HG02885 (cell line): ENCODE measurements around the gene SEMA6A.
A peak's percentile ranks its signal among the peaks of the same experiment; 100 is the strongest.
"Not testable (repeated sequence)": the region's sequence is repeated elsewhere in the genome, so short reads cannot be mapped to it uniquely, and the experiment has no call there.

Source experiments
- ATAC-seq: cut with Tn5 transposase; IDR thresholded peaks from one replicate; pipeline ENCODE4 v1.9.1; 2021; ENCODE audit warnings: mild to moderate bottlenecking; ENCODE audit not compliant: unreplicated experiment, poor library complexity

SEMA6A gene

DNA sequence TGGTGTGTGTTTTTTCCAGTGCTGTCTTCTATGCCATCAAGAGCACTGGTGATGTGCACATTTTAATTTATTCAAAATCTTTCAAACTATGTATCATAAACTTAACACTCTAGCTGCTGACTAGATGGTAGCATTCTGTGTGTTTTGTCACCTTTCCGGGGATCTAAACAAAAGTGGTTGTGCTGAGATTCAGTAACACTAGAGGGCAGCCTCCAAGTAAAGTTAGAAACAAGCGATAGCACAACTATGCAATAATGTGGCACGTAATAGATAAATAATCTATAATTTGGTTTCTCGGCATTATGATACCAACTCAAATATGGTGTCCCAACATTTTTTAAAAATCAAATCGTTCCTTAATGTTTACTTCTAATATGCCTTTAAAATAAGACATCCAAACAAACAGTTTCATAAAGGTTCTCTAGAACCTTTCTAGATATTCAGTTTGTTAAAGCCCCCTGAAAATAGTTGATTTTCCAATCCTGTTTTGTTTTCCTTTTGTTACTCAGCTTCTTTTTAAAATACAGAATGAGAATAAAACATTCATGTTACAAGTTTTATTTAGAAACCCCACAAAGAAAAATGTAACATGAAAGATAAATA is 16.9 kb downstream of the SEMA6A start:
- ATAC-seq: peak; percentile 73

DNA sequence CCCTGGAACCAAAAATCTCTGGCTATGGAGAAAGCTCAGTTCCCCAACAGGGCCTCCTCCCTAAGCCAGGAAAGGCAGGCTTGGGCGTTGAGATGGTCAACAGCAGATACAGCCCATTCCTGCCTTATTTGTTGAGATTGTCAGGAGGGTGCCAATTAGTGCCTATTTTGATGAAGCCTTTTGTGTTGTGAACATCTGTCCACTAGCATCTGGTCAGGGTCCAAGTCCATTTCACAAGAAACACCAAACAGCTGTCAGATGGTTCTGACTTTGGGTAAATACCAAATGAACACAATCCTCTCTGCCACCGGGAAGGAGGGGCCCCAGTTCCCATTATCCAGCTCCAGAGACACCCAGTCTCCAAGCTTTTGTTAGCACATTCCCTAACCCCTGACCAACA is 19.9 kb downstream of the SEMA6A start:
- no peak for ATAC-seq

DNA sequence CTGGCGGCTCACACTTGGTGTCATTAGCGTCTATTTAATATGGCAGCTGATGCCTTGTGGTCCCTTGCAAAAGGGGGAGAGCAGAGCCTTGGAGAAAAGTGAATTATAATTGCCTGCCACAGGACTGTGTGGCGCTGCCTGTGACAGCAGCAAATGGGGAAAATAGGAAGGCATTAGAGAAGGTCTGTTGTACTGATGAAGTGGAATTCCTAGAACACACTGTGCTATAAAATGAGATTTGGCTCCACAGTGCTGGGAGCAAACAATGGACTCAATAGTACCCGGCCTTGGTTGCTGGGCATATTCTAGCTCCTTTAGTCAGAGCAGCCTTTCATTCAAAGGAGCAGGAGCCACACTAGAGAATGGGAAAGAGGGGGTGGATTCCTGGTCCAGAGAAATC is 21.3 kb downstream of the SEMA6A start:
- ATAC-seq: no peak

DNA sequence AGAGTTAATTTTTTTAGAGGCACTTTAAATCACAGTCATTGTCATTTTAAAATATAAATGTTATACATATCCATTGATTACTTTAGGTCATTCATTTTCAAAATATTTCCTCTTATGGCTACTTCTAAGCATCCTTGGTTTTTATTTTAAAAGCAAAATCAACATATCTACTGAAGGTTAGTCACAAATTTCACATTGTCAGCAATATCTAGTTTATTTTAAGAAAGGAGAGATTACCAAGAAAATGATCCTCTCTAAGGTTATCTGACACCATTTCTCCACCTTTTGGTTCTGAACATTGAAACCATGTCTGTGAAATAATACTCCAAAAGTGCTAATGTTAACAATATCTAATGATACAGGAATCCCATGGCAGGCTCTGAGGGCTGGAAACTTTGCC is 24.5 kb downstream of the SEMA6A start:
- ATAC-seq: no peak

DNA sequence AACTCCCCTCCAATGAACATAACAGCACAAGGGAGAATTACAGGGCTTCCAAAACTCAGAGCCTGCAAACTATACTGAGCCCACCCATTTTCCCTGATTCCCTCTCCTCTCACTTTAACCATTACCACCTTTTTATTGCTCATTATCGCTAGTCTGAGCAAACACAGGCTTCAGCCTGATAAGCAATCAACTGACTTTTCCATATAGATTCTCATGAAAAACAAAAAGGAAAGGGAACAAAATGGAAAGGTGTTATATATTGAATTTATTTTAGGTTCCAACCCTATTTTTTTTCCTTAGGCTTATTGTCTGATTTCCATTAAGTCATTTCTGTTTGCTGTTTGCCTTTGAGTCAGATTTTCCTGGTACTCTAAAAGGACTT is 27.9 kb downstream of the SEMA6A start:
- ATAC-seq: no peak

DNA sequence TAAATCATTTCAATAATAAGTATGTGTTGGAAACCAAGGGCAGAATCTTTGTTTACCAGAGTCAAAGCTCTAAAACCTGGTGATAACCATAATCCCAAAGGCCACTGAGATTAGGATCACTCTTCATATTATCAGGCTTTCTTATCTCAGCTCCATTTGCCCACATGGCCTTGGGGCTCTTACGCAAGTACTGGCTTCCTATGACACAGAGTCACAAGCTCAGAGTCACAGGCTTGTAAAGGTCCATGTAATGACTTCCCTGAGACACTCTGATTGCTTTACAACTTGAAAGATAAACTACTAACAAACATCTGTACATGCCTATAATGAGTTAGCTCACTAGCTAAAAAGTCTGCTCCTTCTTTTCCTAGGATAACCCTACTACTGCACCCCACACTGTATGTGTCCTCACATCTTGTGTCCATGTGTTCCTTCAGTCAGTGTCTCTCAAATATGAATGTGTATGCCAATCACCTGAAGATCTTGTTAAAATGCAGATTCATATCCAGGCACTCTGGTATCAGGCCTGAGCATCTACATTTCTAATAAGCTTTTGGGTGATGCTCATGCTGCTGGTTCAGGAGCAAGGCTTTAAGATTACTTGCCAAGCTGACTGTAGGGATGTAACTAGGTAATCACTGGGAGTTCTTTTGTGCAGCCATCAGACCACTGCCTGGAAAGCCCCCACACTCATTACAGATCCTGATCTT is 28.4 kb downstream of the SEMA6A start:
- ATAC-seq: no peak

DNA sequence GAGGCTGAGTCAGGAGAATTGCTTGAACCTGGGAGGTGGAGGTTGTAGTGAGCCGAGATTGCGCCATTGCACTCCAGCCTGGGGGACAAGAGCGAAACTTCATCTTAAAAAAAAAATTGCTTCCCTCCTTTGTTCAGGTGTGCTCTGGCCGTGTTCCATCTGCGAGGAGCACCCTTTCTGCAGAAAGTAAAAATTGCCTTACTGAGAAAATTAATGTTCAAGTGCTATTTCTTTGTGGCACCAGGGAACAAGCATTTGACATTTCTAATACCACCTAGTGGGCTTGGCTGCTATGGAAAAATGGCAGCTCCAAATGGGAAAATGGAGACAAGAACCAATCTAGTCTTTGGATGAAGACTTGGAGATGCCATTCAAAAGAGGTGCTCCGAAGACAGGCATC is 29.2 kb downstream of the SEMA6A start:
- not testable (repeated sequence) for ATAC-seq

DNA sequence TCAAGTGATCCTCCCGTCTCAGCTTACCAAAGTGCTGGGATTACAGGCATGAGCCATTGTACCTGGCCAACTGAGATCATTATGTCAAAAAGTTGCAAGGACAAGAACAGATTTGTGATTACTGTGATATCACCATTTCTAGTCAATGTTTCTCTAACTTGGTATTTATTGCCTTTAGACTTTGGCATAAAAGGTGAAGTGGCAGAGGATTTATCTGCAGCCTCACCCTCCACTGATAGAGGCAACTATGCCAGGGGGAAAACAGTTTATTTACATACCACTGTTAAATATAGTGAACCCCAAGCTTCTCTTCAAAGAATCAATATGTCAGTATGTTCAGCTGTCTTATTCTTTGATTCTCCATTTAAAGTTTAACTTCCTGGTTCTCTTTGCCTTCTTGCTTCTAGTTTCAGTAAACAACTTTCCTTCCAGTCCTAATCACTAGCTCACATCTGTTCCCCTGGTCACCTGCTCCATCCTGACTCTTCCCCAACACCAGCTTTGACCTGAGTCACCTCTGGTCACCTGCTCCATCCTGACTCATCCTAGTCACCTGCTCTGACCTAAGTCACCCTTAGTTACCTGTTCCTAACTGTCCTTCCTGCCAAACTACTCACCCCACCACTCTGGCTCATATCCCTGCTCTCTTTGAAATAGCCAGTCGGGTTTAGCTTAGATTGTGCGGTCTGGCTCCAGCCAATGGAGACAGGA is 29.9 kb downstream of the SEMA6A start:
- no peak for ATAC-seq

DNA sequence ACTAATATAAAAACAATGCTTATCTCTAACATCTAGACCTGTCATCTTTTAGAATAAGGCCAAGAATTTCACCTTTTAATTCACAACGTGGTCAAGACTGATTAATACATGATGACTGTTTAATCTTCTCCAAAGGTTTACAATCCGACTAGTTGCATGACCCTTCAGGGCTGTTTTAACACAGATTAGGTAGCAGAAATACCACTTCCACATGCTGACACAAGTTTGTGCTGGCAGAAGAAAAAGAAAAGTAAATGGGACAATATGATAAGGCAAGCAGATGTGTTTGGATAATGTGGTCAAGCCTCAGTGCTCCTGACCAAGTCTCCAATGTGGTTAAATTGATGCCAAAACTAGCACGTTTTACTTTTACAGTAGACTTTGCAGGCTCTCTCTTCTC is 31.1 kb downstream of the SEMA6A start:
- no peak for ATAC-seq

DNA sequence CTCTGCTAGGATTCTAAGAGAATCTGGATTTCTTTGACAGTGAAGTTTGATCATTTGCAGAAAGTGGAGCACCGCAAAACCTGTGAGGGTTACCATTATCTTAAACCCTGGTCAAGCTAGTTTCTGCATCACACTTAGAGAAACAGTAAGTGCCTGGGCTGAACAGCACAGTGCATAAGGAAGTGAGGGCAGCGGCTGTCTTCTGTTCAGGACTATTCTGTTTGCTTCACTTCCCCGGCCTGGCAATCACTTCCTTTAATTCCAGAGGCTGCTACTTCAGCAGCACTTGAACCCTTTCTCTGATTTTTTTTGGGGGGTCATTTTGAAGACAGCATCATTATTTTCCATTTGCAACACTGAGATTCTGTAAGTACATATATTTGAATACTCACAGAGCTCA is 32.0 kb downstream of the SEMA6A start:
- ATAC-seq: no peak

DNA sequence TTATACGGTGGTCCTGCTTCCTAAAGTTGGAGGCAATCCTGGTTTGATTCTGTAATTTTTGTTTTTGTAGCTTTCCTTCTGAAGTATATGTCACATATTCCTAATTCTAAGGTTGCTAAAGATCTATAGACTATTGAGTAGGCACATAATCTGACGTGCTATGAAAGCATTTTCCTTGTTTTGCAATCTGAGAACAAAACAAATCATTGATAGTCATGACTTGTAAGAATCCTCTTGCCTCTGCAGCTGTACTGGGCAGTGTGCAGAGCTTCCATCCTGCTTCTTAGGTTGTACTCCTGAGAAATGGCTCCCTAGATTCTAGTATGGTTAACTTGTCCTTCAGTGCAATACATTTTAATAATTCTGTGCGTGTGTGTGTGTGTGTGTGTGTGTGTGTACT is 35.4 kb downstream of the SEMA6A start:
- ATAC-seq: no peak

DNA sequence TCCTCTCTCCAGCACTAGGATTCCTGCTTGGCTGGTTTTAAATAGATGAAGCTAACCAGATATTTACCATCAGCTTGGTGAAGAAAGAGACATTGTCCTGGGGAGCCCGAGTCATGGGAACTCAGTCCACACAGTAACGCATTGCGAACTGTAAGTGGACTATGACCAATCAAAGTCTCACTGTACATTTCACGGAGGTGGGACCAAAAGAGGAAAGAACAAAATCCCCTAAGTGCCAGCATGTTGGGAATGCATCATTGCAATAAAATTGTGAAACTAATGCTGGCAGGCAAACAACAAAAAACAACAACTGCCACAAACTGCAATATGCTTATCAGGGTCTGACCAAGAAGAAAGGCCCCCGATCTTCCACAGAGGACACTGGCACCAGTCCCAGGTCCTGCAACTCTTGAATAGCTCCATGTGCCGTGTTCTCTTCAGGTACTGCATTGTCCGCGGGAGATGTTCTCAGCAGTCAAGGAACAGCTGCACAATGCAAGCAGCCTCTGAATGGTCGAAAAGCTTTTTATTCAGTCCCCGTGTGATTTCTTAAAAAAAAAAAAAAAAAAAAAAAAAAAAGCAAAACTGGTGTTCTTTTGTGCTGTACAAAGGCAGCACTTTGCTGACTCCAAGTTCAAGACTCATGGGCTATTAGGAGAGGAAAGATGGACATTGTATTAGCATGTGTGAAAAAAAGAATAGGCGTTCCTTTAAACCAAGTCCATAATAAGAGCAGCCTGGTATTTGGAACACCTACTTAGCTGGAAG is 38.1 kb downstream of the SEMA6A start:
- ATAC-seq: no peak

DNA sequence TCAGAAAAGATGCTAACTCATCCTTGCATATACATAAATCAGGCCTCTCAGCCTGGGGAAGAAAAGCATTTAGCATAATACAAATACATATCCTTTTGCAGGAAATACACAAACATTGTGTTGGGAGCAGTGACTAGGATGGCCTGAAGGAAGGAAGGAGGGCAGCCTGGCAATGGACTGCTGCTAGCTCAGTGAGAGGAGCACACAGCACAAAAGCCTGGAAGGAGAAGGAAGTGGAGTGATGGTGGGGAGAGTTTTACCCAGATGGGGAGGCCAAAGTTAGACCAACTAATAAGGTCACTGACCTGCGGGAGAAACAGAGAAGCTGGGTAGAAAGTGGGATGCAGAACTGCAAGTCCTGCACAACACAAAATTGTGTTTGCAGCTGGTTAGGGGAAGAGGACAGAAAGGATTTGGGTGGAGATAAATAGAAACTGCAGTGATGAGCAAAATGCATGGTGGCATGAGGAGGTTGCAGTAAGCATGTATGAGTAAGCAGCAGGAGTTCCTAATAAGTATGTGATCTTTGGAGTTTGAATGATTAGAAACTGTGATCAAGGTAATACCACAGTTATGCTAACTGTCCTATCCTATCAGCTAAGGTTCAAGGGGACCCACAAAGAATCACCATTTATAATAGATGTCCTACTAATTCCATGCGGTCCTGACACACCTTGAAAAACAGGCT is 39.5 kb downstream of the SEMA6A start:
- ATAC-seq: no peak

DNA sequence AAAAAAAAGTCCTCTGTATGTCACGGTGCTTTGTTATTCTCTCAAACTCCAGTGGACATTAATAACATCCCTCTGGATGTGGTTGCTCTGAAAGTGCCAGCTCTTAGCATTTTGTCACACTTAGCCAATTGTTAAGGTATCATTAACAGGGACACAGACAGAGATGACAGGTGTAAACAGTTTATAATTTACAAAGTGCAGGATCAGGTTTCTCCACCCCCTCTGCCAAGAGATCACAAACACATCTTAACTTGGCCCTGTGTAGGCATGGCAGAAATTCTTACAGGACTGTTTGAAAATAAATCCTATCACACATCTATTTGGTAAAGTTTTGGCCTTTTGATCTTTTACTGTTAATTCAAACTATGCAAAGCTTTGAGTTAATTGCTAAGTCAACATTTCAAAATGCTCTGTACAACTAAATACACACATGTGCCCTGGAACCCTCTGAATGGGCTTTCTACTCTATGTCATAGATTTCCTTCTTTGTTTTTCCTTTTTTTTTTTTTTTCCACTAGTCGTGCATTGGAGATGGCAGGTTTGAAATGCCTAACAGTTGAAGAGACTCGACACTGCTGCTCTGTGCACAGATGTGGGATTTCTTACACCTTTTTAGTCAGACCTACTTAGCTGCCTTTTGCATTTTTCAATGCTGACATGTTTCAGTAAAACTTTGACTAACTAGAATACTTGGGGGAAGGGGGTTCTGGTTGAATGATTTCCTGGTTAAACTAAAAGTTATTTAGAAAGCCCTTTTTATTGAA is 41.7 kb downstream of the SEMA6A start:
- no peak for ATAC-seq

DNA sequence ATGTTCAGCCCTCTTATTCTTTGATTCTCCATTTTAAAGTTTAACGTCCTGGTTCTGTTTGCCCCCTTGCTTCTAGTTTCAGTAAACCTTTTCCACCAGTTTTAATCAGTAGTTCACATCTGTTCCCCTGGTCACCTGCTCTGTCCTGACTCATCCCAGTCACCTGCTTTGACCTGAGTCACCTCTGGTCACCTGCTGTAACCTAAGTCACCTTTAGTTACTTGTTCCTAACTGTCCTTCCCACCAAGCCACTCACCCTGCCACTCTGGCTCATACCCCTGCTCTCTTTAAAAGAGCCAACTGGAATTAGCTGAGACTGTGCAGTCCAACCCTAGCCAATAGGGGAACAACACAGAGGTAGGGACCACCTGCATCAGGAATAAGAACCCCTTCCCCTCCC is 43.0 kb downstream of the SEMA6A start:
- ATAC-seq: no peak

DNA sequence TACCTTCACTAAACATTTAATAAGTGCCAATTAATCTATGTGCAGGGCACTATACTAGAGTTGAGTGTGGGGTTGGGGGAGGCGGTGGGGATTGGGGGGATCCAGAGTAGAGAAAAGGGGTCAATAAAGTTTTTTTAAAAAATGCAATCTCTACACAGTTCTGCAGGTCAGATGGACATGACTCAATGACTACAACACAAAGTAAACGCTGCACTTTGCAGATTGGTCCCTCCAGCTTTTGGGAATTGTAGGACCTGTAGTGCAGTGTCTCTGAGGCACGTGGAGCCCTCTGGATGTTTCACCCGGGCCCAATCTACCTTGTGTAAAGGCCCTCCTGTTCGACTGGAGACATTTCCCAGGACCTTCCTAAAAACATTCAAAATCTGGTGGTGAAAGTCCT is 43.5 kb downstream of the SEMA6A start:
- ATAC-seq: no peak

DNA sequence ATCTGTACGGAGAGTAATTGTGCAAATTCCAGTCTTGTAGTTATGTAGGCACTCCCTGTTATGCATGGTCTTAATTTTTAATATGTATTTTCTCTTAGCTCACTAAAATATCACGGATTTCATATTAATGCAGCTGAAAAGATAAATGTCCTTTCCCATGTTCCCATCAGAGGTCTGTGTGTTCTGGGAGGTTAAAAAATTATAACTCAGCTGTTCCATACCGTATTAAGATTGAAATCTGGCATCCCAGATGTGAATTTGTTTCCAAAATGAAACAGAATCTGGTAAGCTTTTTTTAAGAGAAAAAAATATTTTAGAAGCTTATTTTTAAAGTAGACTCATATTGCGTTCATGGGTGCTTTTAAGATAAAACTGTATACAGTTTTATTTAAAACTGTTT is 44.3 kb downstream of the SEMA6A start:
- ATAC-seq: no peak

DNA sequence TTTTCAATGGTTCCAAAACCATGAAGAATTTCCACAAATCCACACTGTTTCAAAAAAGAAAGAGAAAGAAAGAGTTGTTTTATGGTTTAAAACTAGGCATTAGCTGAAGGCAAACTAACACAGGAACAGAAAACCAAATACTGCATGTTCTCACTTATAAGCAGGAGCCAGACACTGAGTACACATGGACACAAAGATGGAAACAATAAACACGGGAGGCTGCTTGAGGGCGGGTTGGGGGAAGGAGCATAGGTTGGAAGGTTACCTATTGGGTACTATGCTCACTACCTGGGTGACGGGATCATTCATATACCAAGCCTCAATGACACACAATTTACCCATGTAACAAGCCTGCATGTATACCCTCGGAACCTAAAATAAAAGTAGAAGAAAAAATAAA is 45.0 kb downstream of the SEMA6A start:
- no peak for ATAC-seq

DNA sequence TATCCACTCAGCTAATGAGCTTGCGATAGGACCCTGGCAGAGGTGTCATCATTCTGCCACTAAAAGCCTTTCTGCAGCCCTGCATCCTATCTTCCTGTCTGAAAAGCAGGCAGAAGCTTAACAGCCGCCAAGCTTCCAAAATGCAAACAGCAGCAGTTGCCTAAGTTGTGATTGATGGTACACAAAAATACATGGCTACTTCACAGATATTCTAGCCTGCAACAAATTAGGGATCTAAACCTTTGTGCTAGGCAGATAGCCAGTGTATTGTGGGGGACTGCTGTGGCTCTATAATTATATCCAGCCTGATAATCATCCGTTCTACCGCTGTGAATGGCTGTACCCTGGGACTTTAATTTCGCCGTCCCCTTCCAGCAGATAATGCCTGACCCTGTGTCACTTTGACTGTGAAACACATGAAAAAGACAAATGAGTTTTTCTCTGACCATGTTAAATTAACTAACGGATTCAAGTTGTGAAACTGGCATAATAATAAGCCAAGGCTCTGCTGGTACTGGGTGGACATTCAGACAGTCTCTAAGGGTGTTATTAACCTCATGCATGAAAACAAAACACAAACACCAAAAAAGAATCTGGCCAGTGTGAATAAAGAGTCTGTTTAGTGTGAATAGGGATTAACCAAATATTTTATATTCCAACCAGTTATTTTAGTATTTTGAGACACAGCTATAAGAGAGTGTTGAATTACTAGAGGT is 45.9 kb downstream of the SEMA6A start:
- no peak for ATAC-seq
